ENCODE data around the gene UTS2R. TPM values are rescaled to one million over a fixed set of nuclear protein-coding genes. Genes with fewer than 3 reads are reported as not detected.

Gene UTS2R
- total RNA-seq, 4 donors from 2014 or later: not detected

DNA sequence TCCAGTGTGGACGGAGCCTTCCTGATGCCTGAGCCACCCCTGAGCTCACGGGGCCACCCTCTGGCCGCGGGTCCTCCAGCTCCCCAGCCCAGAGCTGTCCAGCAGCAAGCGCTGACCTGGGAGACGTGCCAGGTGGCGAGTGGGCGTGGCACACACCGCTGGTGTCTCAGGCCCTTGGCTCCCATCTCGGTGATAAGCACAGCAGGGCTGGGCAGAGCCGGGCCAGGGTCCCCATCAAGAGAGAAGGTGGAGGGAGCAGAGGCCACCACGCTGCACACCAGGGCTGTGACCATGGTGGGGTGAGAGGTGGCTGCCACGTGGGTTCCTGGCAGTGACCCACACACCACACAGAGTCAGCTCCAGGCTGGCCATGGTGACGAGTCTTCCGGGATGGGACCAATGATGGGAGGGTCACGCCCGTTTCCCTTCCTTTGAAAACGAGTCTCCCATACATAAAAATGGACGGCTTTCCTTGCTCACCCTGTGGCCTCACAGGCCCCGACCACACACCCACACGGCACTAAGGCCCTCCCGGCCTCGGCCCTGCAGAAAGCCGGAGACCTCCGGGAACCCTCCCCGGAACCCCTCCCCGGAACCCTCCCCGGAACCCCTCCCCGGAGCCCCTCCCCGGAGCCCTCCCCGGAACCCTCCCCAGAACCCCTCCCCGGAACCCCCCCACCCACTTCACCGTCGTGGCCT, 16.8 kb downstream of the UTS2R start:
- H3K4me1 ChIP-seq: peaks cover 15 to 23% of the 10 kb centered on the region in 2 donors
- in situ Hi-C loops (cut with MboI; ENCODE audit: low sequenced_read_pairs in 4 of 4) (no loop called here), intact Hi-C loops (cut with DNase I; ENCODE audit: low total_unique reads) (no loop called here)
- peaks cover 12 to 16% (median 16%) of the 10 kb centered on the region in 3 donors for H3K27me3 ChIP-seq
- no peaks in the 10 kb centered on the region for H3K9me3 ChIP-seq
- no peak for TF ChIP-seq POLR2A (IDR thresholded peaks at IDR 0.05)
- TF ChIP-seq, protein P1, sequence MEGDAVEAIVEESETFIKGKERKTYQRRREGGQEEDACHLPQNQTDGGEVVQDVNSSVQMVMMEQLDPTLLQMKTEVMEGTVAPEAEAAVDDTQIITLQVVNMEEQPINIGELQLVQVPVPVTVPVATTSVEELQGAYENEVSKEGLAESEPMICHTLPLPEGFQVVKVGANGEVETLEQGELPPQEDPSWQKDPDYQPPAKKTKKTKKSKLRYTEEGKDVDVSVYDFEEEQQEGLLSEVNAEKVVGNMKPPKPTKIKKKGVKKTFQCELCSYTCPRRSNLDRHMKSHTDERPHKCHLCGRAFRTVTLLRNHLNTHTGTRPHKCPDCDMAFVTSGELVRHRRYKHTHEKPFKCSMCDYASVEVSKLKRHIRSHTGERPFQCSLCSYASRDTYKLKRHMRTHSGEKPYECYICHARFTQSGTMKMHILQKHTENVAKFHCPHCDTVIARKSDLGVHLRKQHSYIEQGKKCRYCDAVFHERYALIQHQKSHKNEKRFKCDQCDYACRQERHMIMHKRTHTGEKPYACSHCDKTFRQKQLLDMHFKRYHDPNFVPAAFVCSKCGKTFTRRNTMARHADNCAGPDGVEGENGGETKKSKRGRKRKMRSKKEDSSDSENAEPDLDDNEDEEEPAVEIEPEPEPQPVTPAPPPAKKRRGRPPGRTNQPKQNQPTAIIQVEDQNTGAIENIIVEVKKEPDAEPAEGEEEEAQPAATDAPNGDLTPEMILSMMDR (IDR thresholded peaks at IDR 0.05 in 4 of 5, conservative IDR thresholded peaks at IDR 0.05 in 1 of 5): no peak
- no peak overlapping the region for H3K4me3 ChIP-seq
- peaks cover 0 to 17% of the 10 kb centered on the region in 2 donors for H3K36me3 ChIP-seq
- H3K27ac ChIP-seq: no peak overlapping the region
- ATAC-seq (peak in 1 of 2 donors; percentile 15), DNase-seq (peak in 1 of 2 donors; percentile 56)

DNA sequence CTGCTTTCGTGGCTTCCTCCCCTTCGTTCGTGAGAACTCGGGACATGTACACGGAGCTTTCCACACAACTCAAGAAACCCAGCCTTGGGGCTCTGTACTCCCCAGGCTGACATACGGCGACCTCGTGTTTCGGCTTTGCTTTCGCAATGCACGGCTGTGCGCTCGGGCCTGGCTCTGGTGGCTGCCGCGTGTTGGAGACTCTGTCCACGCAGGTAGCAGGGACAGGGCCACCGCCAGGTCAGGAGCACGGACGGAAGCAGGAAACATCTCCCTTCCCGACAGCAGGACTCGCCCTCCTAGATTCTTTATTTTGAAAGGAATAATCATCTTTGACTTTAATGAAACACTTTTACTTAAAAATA, 17.3 kb downstream of the UTS2R start:
- DNase-seq: no peak
- Histone ChIP-seq H3K27ac (no peak overlapping the region), H3K4me1 (peaks cover 15 to 18% of the 10 kb centered on the region in 2 donors), H3K27me3 (peaks cover 10 to 12% (median 10%) of the 10 kb centered on the region in 3 donors), H3K9me3 (no peaks in the 10 kb centered on the region), H3K4me3 (no peak overlapping the region), H3K36me3 (peaks cover 0 to 17% of the 10 kb centered on the region in 2 donors)
- ATAC-seq: no peak
- intact Hi-C loops (cut with DNase I; ENCODE audit: low total_unique reads): no loop called here
- no peak for TF ChIP-seq POLR2A (IDR thresholded peaks at IDR 0.05)
- TF ChIP-seq, protein P1 (IDR thresholded peaks at IDR 0.05 in 4 of 5, conservative IDR thresholded peaks at IDR 0.05 in 1 of 5): no peak
- in situ Hi-C loops (cut with MboI; ENCODE audit: low sequenced_read_pairs in 4 of 4): no loop called here

DNA sequence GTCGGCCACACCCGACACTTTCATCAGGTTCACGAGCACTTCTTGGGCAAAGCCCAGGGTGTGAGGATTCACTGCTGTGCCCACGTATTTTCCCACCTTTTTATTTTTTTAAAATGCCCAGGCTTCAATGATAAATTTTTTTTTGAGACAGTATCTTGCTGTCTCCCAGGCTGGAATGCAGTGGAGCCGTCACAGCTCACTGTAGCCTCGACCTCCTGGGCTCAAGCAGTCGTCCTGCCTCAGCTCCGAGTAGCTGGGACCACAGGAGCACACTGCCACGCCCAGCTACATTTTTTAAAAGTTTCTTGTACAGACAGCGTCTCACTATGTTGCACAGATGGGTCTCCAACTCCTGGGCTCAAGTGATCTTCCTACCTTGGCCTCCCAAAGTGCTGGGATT, 17.8 kb downstream of the UTS2R start:
- peaks cover 0 to 17% of the 10 kb centered on the region in 2 donors for H3K36me3 ChIP-seq
- TF ChIP-seq, protein P1 (IDR thresholded peaks at IDR 0.05 in 4 of 5, conservative IDR thresholded peaks at IDR 0.05 in 1 of 5): no peak
- TF ChIP-seq POLR2A (IDR thresholded peaks at IDR 0.05): no peak
- H3K27ac ChIP-seq: no peak overlapping the region
- no peak overlapping the region for H3K4me3 ChIP-seq
- peaks cover 6 to 12% (median 10%) of the 10 kb centered on the region in 3 donors for H3K27me3 ChIP-seq
- no peaks in the 10 kb centered on the region for H3K9me3 ChIP-seq
- ATAC-seq: no peak
- in situ Hi-C loops (cut with MboI; ENCODE audit: low sequenced_read_pairs in 4 of 4) (no loop called here), intact Hi-C loops (cut with DNase I; ENCODE audit: low total_unique reads) (no loop called here)
- peaks cover 11 to 13% of the 10 kb centered on the region in 2 donors for H3K4me1 ChIP-seq
- no peak for DNase-seq

DNA sequence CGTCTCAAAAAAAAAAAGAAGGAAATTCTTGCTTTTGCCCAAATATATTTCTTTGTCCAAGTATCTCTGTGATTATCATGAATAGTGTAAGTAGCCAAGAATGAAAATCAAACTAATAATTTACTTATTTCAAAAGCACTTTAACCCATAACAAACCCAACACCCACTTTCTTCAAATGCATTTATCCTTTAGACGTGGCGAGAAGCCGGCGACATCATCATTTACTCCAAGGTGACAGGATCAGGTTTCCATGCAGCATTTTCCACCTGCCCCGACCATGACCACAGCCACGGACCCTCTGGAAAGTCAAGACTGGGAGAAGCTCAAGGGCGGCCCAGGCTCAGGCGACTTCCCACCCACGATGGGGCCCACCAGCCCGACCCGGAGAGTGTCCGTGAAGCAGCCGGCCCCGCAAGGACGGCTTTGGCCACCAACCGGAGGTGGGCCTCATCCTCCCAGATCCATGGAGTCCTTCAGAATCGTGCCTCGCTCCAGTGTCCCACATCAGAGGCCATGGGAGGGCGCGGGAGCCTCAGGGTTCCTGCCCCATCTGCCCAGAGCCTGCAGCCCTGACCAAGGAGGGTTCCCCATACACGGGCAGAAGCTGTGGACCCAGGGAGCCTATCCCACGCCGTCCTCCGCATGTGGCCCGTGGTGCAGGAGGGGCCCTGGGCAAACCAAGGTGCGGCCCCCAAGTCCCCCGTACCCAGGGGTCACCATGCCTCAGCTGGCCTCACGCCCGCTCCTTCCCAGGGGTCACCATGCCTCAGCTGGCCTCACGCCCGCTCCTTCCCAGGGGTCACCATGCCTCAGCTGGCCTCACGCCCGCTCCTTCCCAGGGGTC, 18.7 kb downstream of the UTS2R start:
- peaks cover 4 to 10% (median 9%) of the 10 kb centered on the region in 3 donors for H3K27me3 ChIP-seq
- in situ Hi-C loops (cut with MboI; ENCODE audit: low sequenced_read_pairs in 4 of 4): no loop called here
- H3K4me3 ChIP-seq: no peak overlapping the region
- DNase-seq: no peak
- intact Hi-C loops (cut with DNase I; ENCODE audit: low total_unique reads): no loop called here
- peaks cover 2 to 4% of the 10 kb centered on the region in 2 donors for H3K4me1 ChIP-seq
- peaks cover 0 to 17% of the 10 kb centered on the region in 2 donors for H3K36me3 ChIP-seq
- no peak for TF ChIP-seq POLR2A (IDR thresholded peaks at IDR 0.05)
- TF ChIP-seq, protein P1 (IDR thresholded peaks at IDR 0.05 in 4 of 5, conservative IDR thresholded peaks at IDR 0.05 in 1 of 5): no peak
- no peak for ATAC-seq
- H3K9me3 ChIP-seq: no peaks in the 10 kb centered on the region
- no peak overlapping the region for H3K27ac ChIP-seq
